ENCODE measurements around the gene FGD6. TPM values are rescaled to one million over a fixed set of nuclear protein-coding genes. Genes with fewer than 3 reads are reported as not detected.

Gene FGD6
- polyA plus RNA-seq, 2 of the 4 experiments (the other 2 are of a cell fraction) = 15.5 to 48.0 TPM

DNA sequence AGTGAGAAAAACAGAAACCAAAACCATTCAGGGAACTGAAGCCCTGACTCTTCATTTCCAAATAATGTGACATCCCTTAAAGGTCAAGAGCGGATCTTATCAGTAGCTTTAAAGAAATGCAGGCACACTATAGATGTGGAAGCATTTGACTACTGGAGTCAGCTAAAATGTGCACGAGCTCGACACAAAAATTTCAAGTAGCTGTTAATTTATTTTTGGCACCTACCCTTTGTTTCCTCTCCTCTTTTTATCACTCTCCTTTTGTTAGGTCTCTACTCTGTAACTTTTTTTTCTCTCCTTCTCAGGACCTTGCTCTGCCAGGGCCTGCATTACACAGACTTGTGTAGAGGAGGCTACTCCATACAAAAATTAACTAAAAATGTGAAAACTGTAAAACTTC, 58.3 kb downstream of the FGD6 start:
- ChIA-PET CTCF (interaction anchor here (1.2 to 2.5 kb wide), 4 partner anchors 12 to 58 kb away, joined by 3 to 8 read pairs (median 4); partner anchors contain the start of genes FGD6 and VEZT), POLR2A (no interaction called here)
- H3K4me2 ChIP-seq = no peak overlapping the region
- no peak for ATAC-seq
- H3K4me3 ChIP-seq = no peak overlapping the region
- no peak for DNase-seq (ENCODE audit: low read depth in 1 of 2, low spot score in 1 of 2)
- H3K4me1 ChIP-seq = peaks cover 18% of the 10 kb centered on the region
- no peak for FAIRE-seq
- H3K27ac ChIP-seq = peak overlapping the region in 1 of 2 experiments; percentile 49; a peak in 2 of 6 replicates
- TF ChIP-seq, protein P1, sequence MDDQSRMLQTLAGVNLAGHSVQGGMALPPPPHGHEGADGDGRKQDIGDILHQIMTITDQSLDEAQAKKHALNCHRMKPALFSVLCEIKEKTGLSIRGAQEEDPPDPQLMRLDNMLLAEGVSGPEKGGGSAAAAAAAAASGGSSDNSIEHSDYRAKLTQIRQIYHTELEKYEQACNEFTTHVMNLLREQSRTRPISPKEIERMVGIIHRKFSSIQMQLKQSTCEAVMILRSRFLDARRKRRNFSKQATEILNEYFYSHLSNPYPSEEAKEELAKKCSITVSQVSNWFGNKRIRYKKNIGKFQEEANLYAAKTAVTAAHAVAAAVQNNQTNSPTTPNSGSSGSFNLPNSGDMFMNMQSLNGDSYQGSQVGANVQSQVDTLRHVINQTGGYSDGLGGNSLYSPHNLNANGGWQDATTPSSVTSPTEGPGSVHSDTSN (IDR thresholded peaks at IDR 0.05) = no peak
- 91% methylated on average over 3 of the region's 3 CpGs for WGBS (ENCODE audit: missing lambda C conversion rate)
- no peaks in the 10 kb centered on the region for H3K9me3 ChIP-seq

DNA sequence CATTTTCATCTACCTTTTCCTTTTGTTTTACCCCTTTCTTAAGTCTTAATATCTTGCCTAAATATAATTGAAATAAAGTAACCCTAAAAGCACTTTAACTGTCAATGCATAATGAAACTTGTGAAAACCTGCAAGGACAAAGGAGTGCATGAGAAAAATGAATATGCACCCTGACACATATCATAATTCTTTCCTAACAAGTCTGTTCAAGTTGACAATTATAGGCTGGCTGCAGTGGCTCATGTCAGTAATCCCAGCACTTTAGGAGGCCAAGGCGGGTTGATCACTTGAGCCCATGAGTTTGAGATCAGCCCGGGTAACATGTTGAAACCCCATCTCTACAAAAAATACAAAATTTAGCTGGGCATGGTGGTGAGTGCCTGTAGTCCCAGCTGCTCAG, 65.4 kb downstream of the FGD6 start:
- ChIA-PET CTCF (interaction anchor here (1.2 to 1.6 kb wide), 3 partner anchors 15 to 66 kb away, joined by 4 read pairs; partner anchors contain the start of gene VEZT), POLR2A (no interaction called here)
- no peak for DNase-seq (ENCODE audit: low read depth in 1 of 2, low spot score in 1 of 2)
- ATAC-seq = no peak
- Histone ChIP-seq H3K9me3 (no peaks in the 10 kb centered on the region), H3K27ac (0 out of 6 replicates have a peak overlapping the region, but pooled peaks of 1 of the 2 experiments have one; percentile 15), H3K4me3 (no peak overlapping the region), H3K4me2 (no peak overlapping the region), H3K4me1 (no peaks in the 10 kb centered on the region)
- TF ChIP-seq KDM1A (IDR thresholded peaks at IDR 0.05; ENCODE audit: low read depth) = no peak
- TF ChIP-seq SREBF2 (IDR thresholded peaks at IDR 0.05) = no peak
- no peak for TF ChIP-seq CBX8 (IDR thresholded peaks at IDR 0.05)
- TF ChIP-seq, protein P2, sequence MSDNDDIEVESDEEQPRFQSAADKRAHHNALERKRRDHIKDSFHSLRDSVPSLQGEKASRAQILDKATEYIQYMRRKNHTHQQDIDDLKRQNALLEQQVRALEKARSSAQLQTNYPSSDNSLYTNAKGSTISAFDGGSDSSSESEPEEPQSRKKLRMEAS (IDR thresholded peaks at IDR 0.05) = no peak
- TF ChIP-seq GATA3 (IDR thresholded peaks at IDR 0.05; ENCODE audit: borderline replicate concordance) = no peak
- TF ChIP-seq, protein P3, sequence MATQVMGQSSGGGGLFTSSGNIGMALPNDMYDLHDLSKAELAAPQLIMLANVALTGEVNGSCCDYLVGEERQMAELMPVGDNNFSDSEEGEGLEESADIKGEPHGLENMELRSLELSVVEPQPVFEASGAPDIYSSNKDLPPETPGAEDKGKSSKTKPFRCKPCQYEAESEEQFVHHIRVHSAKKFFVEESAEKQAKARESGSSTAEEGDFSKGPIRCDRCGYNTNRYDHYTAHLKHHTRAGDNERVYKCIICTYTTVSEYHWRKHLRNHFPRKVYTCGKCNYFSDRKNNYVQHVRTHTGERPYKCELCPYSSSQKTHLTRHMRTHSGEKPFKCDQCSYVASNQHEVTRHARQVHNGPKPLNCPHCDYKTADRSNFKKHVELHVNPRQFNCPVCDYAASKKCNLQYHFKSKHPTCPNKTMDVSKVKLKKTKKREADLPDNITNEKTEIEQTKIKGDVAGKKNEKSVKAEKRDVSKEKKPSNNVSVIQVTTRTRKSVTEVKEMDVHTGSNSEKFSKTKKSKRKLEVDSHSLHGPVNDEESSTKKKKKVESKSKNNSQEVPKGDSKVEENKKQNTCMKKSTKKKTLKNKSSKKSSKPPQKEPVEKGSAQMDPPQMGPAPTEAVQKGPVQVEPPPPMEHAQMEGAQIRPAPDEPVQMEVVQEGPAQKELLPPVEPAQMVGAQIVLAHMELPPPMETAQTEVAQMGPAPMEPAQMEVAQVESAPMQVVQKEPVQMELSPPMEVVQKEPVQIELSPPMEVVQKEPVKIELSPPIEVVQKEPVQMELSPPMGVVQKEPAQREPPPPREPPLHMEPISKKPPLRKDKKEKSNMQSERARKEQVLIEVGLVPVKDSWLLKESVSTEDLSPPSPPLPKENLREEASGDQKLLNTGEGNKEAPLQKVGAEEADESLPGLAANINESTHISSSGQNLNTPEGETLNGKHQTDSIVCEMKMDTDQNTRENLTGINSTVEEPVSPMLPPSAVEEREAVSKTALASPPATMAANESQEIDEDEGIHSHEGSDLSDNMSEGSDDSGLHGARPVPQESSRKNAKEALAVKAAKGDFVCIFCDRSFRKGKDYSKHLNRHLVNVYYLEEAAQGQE (IDR thresholded peaks at IDR 0.05) = no peak
- TF ChIP-seq RARB (CRISPR knock-in tag; IDR thresholded peaks at IDR 0.05) = no peak
- TF ChIP-seq CBX2 (IDR thresholded peaks at IDR 0.05; ENCODE audit: borderline replicate concordance, low read depth) = no peak
- TF ChIP-seq, protein P4, sequence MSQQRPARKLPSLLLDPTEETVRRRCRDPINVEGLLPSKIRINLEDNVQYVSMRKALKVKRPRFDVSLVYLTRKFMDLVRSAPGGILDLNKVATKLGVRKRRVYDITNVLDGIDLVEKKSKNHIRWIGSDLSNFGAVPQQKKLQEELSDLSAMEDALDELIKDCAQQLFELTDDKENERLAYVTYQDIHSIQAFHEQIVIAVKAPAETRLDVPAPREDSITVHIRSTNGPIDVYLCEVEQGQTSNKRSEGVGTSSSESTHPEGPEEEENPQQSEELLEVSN (IDR thresholded peaks at IDR 0.05; ENCODE audit: borderline replicate concordance, low read depth) = no peak
- no peak for TF ChIP-seq RCOR1 (IDR thresholded peaks at IDR 0.05; ENCODE audit: low read depth, low read length)
- TF ChIP-seq ZSCAN20 (CRISPR knock-in tag; IDR thresholded peaks at IDR 0.05) = no peak
- no peak for TF ChIP-seq JUNB (IDR thresholded peaks at IDR 0.05)
- TF ChIP-seq ESRRA (IDR thresholded peaks at IDR 0.05; ENCODE audit: borderline replicate concordance, low read length) = no peak
- TF ChIP-seq, protein P1 (IDR thresholded peaks at IDR 0.05) = no peak
- 97% methylated on average over 2 of the region's 2 CpGs for WGBS (ENCODE audit: missing lambda C conversion rate)
- FAIRE-seq = peak; percentile 36

DNA sequence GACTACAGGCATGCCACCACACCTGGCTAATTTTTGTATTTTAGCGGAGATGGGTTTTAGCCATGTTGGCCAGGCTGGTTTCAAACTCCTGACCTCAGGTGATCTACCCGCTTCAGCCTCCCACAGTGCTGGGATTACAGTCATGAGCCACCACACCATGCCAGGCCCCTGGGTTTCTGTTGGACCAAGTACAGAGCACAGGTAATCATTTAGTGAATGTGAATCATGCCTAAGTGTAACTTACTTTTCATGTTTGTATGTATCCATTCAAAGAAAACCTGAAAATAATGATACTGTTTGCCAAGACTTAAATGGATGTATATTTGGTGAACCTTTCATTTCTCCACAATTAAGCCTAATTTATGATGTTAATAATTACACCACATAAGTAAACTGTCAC, 65.9 kb downstream of the FGD6 start:
- CTCF ChIA-PET = interaction anchor here (1.2 to 1.6 kb wide), 3 partner anchors 14 to 65 kb away, joined by 4 read pairs; no protein-coding TSS in a partner anchor
- H3K27ac ChIP-seq = no peak overlapping the region; a peak in 1 of 6 replicates
- FAIRE-seq (no peak), DNase-seq (ENCODE audit: low read depth in 1 of 2, low spot score in 1 of 2) (no peak), ATAC-seq (no peak)
- no peak overlapping the region for H3K4me3 ChIP-seq
- H3K9me3 ChIP-seq = no peaks in the 10 kb centered on the region
- H3K4me2 ChIP-seq = no peak overlapping the region
- TF ChIP-seq TP53 (CRISPR knock-in tag; IDR thresholded peaks at IDR 0.05) = no peak
- no peak for TF ChIP-seq CEBPB (IDR thresholded peaks at IDR 0.05)
- no peak for TF ChIP-seq ZFP36 (IDR thresholded peaks at IDR 0.05; ENCODE audit: borderline replicate concordance, partially characterized antibody)
- TF ChIP-seq KDM5A (IDR thresholded peaks at IDR 0.05) = no peak
- TF ChIP-seq RARB (CRISPR knock-in tag; IDR thresholded peaks at IDR 0.05) = no peak
- TF ChIP-seq CBX2 (IDR thresholded peaks at IDR 0.05; ENCODE audit: borderline replicate concordance, low read depth) = no peak
- no peak for TF ChIP-seq CHD2 (IDR thresholded peaks at IDR 0.05; ENCODE audit: low read length, partially characterized antibody)
- TF ChIP-seq EHF (CRISPR knock-in tag; IDR thresholded peaks at IDR 0.05) = no peak
- TF ChIP-seq, protein P5, sequence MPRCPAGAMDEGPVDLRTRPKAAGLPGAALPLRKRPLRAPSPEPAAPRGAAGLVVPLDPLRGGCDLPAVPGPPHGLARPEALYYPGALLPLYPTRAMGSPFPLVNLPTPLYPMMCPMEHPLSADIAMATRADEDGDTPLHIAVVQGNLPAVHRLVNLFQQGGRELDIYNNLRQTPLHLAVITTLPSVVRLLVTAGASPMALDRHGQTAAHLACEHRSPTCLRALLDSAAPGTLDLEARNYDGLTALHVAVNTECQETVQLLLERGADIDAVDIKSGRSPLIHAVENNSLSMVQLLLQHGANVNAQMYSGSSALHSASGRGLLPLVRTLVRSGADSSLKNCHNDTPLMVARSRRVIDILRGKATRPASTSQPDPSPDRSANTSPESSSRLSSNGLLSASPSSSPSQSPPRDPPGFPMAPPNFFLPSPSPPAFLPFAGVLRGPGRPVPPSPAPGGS (IDR thresholded peaks at IDR 0.05) = no peak
- no peak for TF ChIP-seq POLR2A (IDR thresholded peaks at IDR 0.05; ENCODE audit: low read length)
- TF ChIP-seq, protein P6, sequence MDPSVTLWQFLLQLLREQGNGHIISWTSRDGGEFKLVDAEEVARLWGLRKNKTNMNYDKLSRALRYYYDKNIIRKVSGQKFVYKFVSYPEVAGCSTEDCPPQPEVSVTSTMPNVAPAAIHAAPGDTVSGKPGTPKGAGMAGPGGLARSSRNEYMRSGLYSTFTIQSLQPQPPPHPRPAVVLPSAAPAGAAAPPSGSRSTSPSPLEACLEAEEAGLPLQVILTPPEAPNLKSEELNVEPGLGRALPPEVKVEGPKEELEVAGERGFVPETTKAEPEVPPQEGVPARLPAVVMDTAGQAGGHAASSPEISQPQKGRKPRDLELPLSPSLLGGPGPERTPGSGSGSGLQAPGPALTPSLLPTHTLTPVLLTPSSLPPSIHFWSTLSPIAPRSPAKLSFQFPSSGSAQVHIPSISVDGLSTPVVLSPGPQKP (IDR thresholded peaks at IDR 0.05; ENCODE audit: low read depth, low read length) = no peak
- TF ChIP-seq MYC (IDR thresholded peaks at IDR 0.05; ENCODE audit: borderline replicate concordance, low read length) = no peak
- no peaks in the 10 kb centered on the region for H3K4me1 ChIP-seq
- 98% methylated on average over 2 of the region's 2 CpGs for WGBS (ENCODE audit: missing lambda C conversion rate)
- POLR2A ChIA-PET = interaction anchor here (0.6 kb wide), 1 partner anchor 34 kb away, joined by 20 read pairs; no protein-coding TSS in a partner anchor
